Keratinocyte (primary cell): ENCODE results near the gene CCAR1.

Experiments used
- CTCF ChIP-seq, 3 experiments: IDR thresholded peaks in 1 of 3; conservative IDR thresholded peaks in 1 of 3; optimal IDR thresholded peaks in 1 of 3; 2 replicates in 2 of 3; 3 replicates in 1 of 3; pipeline versions ENCODE3 to v1.5.1; 2011; ENCODE audit warnings: low read length in 3 of 3, mild to moderate bottlenecking in 3 of 3, moderate library complexity in 2 of 3, control low read depth in 1 of 3, inconsistent platforms in 1 of 3; ENCODE audit not compliant: insufficient read depth in 2 of 3; ENCODE audit errors: extremely low read depth in 1 of 3
- EZH2 ChIP-seq: IDR thresholded peaks from one replicate; pipeline ENCODE4 v1.6.1; 2012; ENCODE audit warnings: inconsistent platforms, mild to moderate bottlenecking, low read length, moderate library complexity

GRCh38 chr10:68732651-68733050 lies 11.6 kb downstream of the CCAR1 start:
- no peak for TF ChIP-seq CTCF (optimal IDR thresholded peaks at IDR 0.05 in 1 of 3, IDR thresholded peaks at IDR 0.05 in 1 of 3, conservative IDR thresholded peaks at IDR 0.05 in 1 of 3; ENCODE audit: extremely low read depth in 1 of 3, insufficient read depth in 2 of 3, low read length in 3 of 3)
- TF ChIP-seq EZH2: no peak
